K562 (cell line): Measurements from ENCODE around the gene S100A6. TPM values are rescaled to one million over a fixed set of nuclear protein-coding genes. Genes with fewer than 3 reads are reported as not detected.
"Not testable (repeated sequence)": the region's sequence is repeated elsewhere in the genome, so short reads cannot be mapped to it uniquely, and the experiment has no call there.

Experiments
- ATAC-seq: fragments of 200-7000 bp; cut with Tn5 transposase; 3 replicates; pipeline ENCODE4 v1.9.1; 2020; ENCODE audit warnings: moderate library complexity
- BruUV-seq: library from RNA; stranded (reverse); fragments of 400-500 nt; replicated peaks from 2 replicates; lab custom pipeline; 2021; lab: Mats Ljungman, UMichigan
- CTCF ChIA-PET: fragments of 300-600 bp; formaldehyde crosslinking; extraction: SDS; loops from one replicate; lab custom pipeline; 2021; ENCODE audit warnings: low intra/inter-chr PET ratio; lab: Yijun Ruan, JAX
- POLR2A ChIA-PET: fragments of 300-600, 350-650 bp; sonication (Branson Sonifier 250); formaldehyde crosslinking; extraction: SDS; loops from one replicate; lab custom pipeline; 2021; ENCODE audit warnings: antibody characterized with exemption, inconsistent platforms; lab: Yijun Ruan, JAX
- DNase-seq, 4 experiments: peaks; one replicate each; pipeline versions ENCODE4 v3.0.0 to v3.0.0-alpha.2; 2011 to 2018; ENCODE audit warnings: low spot score in 3 of 4, mixed read lengths in 3 of 4; ENCODE audit errors: extremely low read depth in 1 of 4
- FAIRE-seq: peaks from 2 replicates; lab custom pipeline; 2011; peaks lifted over from hg19 to GRCh38; lab: Jason Lieb, UNC
- H2AFZ ChIP-seq: 2 replicates; pipeline ENCODE4 v1.6.0; 2011; ENCODE audit warnings: low read depth, low read length, control low read depth, inconsistent platforms
- H3K27ac ChIP-seq: fragments of 200-600 bp; 3 replicates; pipeline ENCODE4 v1.8.0; 2011; ENCODE audit warnings: low read depth, mild to moderate bottlenecking, control low read depth, inconsistent platforms, low read length, moderate library complexity, mixed read lengths; ENCODE audit errors: extremely low read depth
- H3K27me3 ChIP-seq, 2 experiments: fragments of 300-600 bp in 1 of 2; 2 replicates in 1 of 2; 3 replicates in 1 of 2; pipeline versions ENCODE4 v1.6.0 to v1.8.0; 2011; ENCODE audit warnings: inconsistent platforms in 2 of 2, low read length in 2 of 2, mild to moderate bottlenecking in 1 of 2, mixed read lengths in 1 of 2, moderate library complexity in 1 of 2; ENCODE audit not compliant: control insufficient read depth in 2 of 2, insufficient read depth in 2 of 2
- H3K36me3 ChIP-seq: fragments of 300-600 bp; 3 replicates; pipeline ENCODE4 v1.8.0; 2011; ENCODE audit warnings: mild to moderate bottlenecking, low read length, inconsistent platforms; ENCODE audit not compliant: control insufficient read depth, insufficient read depth
- H3K4me1 ChIP-seq, 2 experiments: fragments of 200-600 bp in 1 of 2; replicated peaks in 1 of 2; 2 replicates in 1 of 2; 3 replicates in 1 of 2; pipeline versions ENCODE4 v1.5.1 to v1.8.0; 2011; ENCODE audit warnings: inconsistent platforms in 2 of 2, low read length in 2 of 2, mild to moderate bottlenecking in 1 of 2, mixed read lengths in 1 of 2, moderate library complexity in 1 of 2; ENCODE audit not compliant: control insufficient read depth in 2 of 2, insufficient read depth in 2 of 2
- H3K4me2 ChIP-seq: 2 replicates; pipeline ENCODE4 v1.6.1; 2011; ENCODE audit warnings: low read length, control low read depth, inconsistent platforms, mixed read lengths; ENCODE audit not compliant: insufficient read depth
- H3K4me3 ChIP-seq: fragments of 200-600 bp; sonication (generic), shearing (Covaris generic); 2 replicates; pipeline ENCODE4 v1.5.1; 2016; ENCODE audit warnings: control low read depth, inconsistent platforms
- H3K79me2 ChIP-seq: fragments of 200-600 bp; 3 replicates; pipeline ENCODE4 v1.8.0; 2011; ENCODE audit warnings: low read length, inconsistent platforms; ENCODE audit not compliant: control insufficient read depth, insufficient read depth
- H3K9ac ChIP-seq, 2 experiments: 2 replicates each; pipeline versions ENCODE4 v1.6.0 to v1.6.1; 2011; ENCODE audit warnings: low read depth in 2 of 2, low read length in 2 of 2, control low read depth in 1 of 2, inconsistent platforms in 1 of 2, mild to moderate bottlenecking in 1 of 2, mixed read lengths in 1 of 2; ENCODE audit not compliant: insufficient read depth in 1 of 2
- H3K9me1 ChIP-seq: one replicate; pipeline ENCODE4 v1.6.0; 2011; ENCODE audit warnings: inconsistent platforms, mild to moderate bottlenecking, low read length, moderate library complexity; ENCODE audit not compliant: control insufficient read depth, insufficient read depth
- H3K9me3 ChIP-seq: replicated peaks from 2 replicates; pipeline ENCODE4 v1.5.1; 2011; ENCODE audit warnings: low read depth, low read length, inconsistent platforms; ENCODE audit not compliant: control insufficient read depth, insufficient read depth
- H4K20me1 ChIP-seq: replicated peaks from 2 replicates; pipeline ENCODE4 v1.6.1; 2011; ENCODE audit warnings: low read length, inconsistent platforms, mixed read lengths; ENCODE audit not compliant: control insufficient read depth, insufficient read depth
- NFYB ChIP-seq: IDR thresholded peaks from 2 replicates; pipeline ENCODE4 v1.6.1; 2011; ENCODE audit warnings: mild to moderate bottlenecking, moderate library complexity; ENCODE audit not compliant: insufficient read length; ENCODE audit errors: extremely low read depth
- POLR2A ChIP-seq: fragments of 450-650 bp; conservative IDR thresholded peaks from 2 replicates; pipeline ENCODE4 v1.6.1; 2016
- ZBTB33 ChIP-seq: sonication (generic); formaldehyde crosslinking; IDR thresholded peaks from 2 replicates; pipeline ENCODE4 v1.8.1; 2023; ENCODE audit warnings: mild to moderate bottlenecking, missing genetic modification reagents
- WGBS: fragments of 100-300 bp; shearing (Covaris generic); methylation state at CpG from one replicate; pipeline ENCODE4 v1.1.6; 2016; ENCODE audit warnings: low coverage, mixed read lengths; ENCODE audit not compliant: insufficient coverage; ENCODE audit errors: missing lambda C conversion rate; 5-methylcytosine and 5-hydroxymethylcytosine counted together
- in situ Hi-C: fragments of 300-500 bp; cut with MboI; formaldehyde crosslinking; loops from 4 replicates; pipeline ENCODE4 v1.15.0; 2018; ENCODE audit warnings: inconsistent platforms, mixed read lengths
- intact Hi-C: fragments of 100-400 bp; cut with micrococcal nuclease; formaldehyde crosslinking; loops from 2 replicates; pipeline ENCODE4 v1.14.2; 2022
- polyA plus RNA-seq, 8 experiments: library from polyadenylated mRNA; depleted of rRNA in 4 of 8; stranded (reverse) in 5 of 8; unstranded in 3 of 8; fragments of >200 nt; fragmentation: Nextera tagmentation in 2 of 8; fragmentation: Illumina TruSeq in 1 of 8; extraction: Ambion mirVana in 2 of 8; extraction: Trizol in 1 of 8; gene quantifications; 2 replicates each; pipeline versions ENCODE4 v1.2.1 to v1.2.3, GENCODE V29; 2011 to 2014; ENCODE audit warnings: inconsistent platforms in 1 of 8, missing spikeins in 1 of 8
- total RNA-seq, 7 experiments: library from RNA; depleted of rRNA in 6 of 7; stranded (reverse); fragments of >200 nt in 6 of 7; fragmentation: Illumina TruSeq in 2 of 7; extraction: Trizol in 2 of 7; gene quantifications; 2 replicates each; pipeline versions ENCODE4 v1.2.1 to v1.2.3, GENCODE V29; 2011 to 2021; ENCODE audit warnings: low replicate concordance in 1 of 7

Gene S100A6
- total and polyA plus RNA-seq, 9 of the 15 experiments (the other 6 are each of a cell fraction or from before 2014, with no cell fraction given), result 9.8 to 66.5 (median 23.2) TPM

- in situ Hi-C loops, H3K27ac ChIP-seq, H3K79me2 ChIP-seq, FAIRE-seq, H3K4me3 ChIP-seq, H3K9me3 ChIP-seq, H3K9me1 ChIP-seq, H4K20me1 ChIP-seq, H3K36me3 ChIP-seq, CTCF ChIA-PET, H3K9ac ChIP-seq, intact Hi-C loops, H3K27me3 ChIP-seq, H3K4me2 ChIP-seq, ATAC-seq: not testable (repeated sequence)
- WGBS, result 75% methylated on average over 10 of the region's 14 CpGs
- TSS peak; percentile 93 for BruUV-seq
- Histone ChIP-seq H3K4me1 (peaks cover 17 to 25% of the 10 kb centered on the region in 2 experiments), H2AFZ (0 out of 2 replicates have a peak overlapping the region, but pooled peaks have one; percentile 48)
- POLR2A ChIA-PET, result interaction anchor here (0.7 kb wide), 1 partner anchor 28 kb away, joined by 3 read pairs; no protein-coding TSS in a partner anchor
- peak; percentile 39; the same call in 1 of the 2 replicates for TF ChIP-seq POLR2A
- peak; percentile 43 for TF ChIP-seq NFYB
- TF ChIP-seq, all 486 proteins: peak for 2; not testable (repeated sequence) for 484
- not testable (repeated sequence) for DNase-seq
Observed at GRCh38 chr1:153522353-153523048, 13.3 kb downstream of the S100A6 start.

GRCh38 chr1:153521808-153522207 lies 14.0 kb downstream of the S100A6 start:
- FAIRE-seq, H3K27ac ChIP-seq, intact Hi-C loops, DNase-seq, H3K9me1 ChIP-seq, H3K9me3 ChIP-seq, ATAC-seq, BruUV-seq, H3K4me3 ChIP-seq, H4K20me1 ChIP-seq, in situ Hi-C loops, H3K27me3 ChIP-seq, H3K4me2 ChIP-seq, H3K9ac ChIP-seq, H3K79me2 ChIP-seq, H3K36me3 ChIP-seq, CTCF ChIA-PET, H2AFZ ChIP-seq: not testable (repeated sequence)
- POLR2A ChIA-PET, result interaction anchor here (1.2 kb wide), 1 partner anchor 97 kb away, joined by 4 read pairs; no protein-coding TSS in a partner anchor
- 95% methylated on average over 24 of the region's 37 CpGs for WGBS
- H3K4me1 ChIP-seq, result peaks cover 11 to 19% of the 10 kb centered on the region in 2 experiments
- TF ChIP-seq ZBTB33 (CRISPR knock-in tag), result peak; percentile 63
